T-helper 2 cell treated with Interferon-gamma antibody and Interleukin-4, amounts not matched to agents 100 ng/mL and 5 ng/mL, for 36 hours (primary cell): ENCODE data around the gene ELL2. TPM values are rescaled to one million over a fixed set of nuclear protein-coding genes. Genes with fewer than 3 reads are reported as not detected.

Source experiments
- intact Hi-C: fragments of 100-400 bp; cut with micrococcal nuclease; formaldehyde crosslinking; loops from one replicate; pipeline ENCODE4 v1.15.1; 2023
- total RNA-seq: library from RNA; stranded (reverse); gene quantifications from 2 replicates; pipeline ENCODE4 v1.2.3, GENCODE V29; 2022

Gene ELL2
- total RNA-seq, 1 donor from 2014 or later: 31.7 TPM

- intact Hi-C loops: no loop called here
These were observed 77.7 kb downstream of the ELL2 start for GRCh38 chr5:95884017-95884325.

DNA sequence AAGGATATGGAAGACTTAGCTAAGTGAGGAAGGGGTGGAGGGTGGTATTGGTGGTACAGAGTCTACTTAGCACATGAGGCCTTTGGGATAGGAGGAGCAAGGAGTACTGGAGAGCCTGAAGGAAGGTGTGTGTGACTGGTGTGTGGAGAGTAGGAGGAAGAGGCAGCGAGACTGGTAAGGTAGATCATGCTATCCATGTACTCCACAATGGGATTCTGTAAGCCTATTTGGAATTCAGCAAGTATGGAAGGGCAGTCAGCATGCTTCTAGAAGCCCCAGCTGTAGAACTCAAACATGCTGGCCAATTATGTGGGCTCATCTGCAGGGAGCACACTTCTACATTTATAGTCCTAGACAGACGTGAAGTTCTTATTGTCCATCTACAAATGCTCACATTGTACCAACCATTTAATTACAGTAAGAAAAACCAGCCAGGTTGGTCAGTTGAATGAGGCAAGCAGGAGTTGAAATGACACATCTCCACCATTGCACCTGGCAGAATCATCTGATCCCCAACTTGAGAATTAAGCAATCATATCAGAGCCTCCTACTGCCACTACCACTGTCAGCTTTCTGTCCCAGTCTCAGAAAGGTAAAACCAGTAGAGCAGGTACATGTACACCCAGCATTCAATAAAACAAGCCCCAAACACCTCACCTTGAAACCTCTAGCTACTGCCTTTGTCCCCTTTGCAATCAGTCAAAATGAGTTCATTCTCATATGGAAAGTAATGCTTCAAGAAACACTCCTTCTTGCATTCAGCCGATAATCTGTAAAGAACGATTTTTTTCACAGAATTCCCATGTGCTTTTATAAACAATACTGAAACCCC, 78.2 kb downstream of the ELL2 start:
- intact Hi-C loops: no loop called here

DNA sequence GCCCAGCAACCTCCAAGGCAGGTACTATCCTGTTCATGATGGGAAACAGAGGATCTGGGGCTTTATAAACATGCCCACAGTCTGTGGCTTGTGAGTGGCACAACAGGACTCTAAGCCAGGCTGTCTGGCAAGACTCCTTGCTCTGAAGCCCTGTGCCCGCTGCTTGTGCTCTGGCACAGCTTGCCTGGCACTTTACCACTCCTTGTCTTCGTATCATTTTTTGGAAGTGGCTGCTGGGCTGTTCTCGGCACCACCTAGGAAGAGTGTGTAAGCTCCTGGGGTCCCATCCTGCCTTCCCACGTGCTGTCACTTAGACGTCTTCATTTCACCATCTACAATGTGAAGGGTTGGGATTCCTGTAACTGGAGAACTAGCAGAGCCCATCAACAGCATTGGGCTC, 79.8 kb downstream of the ELL2 start:
- intact Hi-C loops: no loop called here

GRCh38 chr5:95880081-95880926, 81.3 kb downstream of the ELL2 start:
- intact Hi-C loops: no loop called here

GRCh38 chr5:95879661-95880060, 82.0 kb downstream of the ELL2 start:
- intact Hi-C loops: no loop called here

- intact Hi-C loops: no loop called here
These were observed 83.0 kb downstream of the ELL2 start for GRCh38 chr5:95878417-95879323.

GRCh38 chr5:95876782-95877181, 84.9 kb downstream of the ELL2 start:
- intact Hi-C loops: no loop called here

GRCh38 chr5:95874246-95874645, 87.4 kb downstream of the ELL2 start:
- intact Hi-C loops: loop anchor here (5.0 kb wide), 1 partner anchor 788 kb away; the partner anchor contains the start of gene CAST

DNA sequence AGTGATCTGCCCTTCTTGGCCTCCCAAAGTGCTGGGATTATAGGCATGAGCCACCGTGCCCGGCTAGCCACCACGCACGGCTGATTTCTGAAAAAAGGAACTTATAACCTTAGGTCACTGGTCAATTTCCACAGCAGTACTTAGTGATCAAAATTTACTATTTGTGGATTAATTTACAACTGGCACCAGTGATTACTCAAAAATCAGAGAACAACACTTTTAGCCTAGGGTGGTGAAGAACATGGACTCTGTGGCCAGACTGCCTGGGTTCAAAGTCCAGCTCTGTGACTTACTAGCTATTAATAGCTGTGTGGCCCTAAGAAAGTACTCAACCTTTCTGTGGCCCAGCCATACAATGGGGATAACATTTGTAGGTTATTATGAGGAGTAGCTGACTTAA, 88.3 kb downstream of the ELL2 start:
- intact Hi-C loops: loop anchor here (5.0 kb wide), 1 partner anchor 789 kb away; the partner anchor contains the start of gene CAST

DNA sequence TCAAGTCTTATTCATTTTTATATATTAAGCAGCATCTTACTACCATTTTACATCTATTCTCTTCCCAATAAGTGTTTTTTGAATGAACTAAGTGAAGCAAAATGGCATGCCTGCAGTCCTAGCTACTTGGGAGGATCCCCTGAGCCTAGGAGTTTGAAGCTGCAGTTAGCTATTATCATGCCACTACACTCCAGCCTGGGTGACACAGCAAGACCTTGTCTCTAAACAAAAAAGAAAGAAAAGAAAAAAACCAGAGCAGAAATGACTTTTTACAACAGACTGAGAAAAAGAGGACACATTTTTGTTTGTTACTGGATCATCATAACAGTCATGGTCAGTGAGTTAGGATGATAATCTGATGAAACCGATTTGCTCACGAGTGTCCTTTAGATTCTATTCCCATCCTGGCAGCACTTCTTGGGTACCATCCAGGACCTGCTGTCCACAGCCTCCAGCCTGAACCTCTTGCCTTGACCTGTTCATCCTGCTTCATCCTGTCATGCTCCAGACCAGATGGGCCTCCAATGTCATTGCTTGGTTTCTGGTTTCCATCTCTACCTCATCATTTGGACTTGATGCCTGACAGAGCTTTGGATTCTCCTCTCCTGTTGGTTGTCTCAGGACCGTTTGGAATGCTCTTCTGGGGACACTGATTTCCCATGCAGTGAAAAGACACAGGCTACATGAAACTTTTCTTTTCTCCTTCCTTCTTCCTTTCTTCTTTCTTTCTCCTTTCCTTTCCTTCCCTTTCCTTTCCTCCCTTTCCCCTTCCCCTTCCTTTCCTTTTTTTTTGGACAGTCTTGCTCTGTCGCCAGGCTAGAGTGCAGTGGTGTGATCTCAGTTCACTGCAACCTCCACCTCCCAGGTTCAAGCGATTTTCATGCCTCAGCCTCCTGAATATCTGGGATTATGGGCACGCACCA, 89.0 kb downstream of the ELL2 start:
- intact Hi-C loops: loop anchor here (5.0 kb wide), 1 partner anchor 790 kb away; the partner anchor contains the start of gene CAST

DNA sequence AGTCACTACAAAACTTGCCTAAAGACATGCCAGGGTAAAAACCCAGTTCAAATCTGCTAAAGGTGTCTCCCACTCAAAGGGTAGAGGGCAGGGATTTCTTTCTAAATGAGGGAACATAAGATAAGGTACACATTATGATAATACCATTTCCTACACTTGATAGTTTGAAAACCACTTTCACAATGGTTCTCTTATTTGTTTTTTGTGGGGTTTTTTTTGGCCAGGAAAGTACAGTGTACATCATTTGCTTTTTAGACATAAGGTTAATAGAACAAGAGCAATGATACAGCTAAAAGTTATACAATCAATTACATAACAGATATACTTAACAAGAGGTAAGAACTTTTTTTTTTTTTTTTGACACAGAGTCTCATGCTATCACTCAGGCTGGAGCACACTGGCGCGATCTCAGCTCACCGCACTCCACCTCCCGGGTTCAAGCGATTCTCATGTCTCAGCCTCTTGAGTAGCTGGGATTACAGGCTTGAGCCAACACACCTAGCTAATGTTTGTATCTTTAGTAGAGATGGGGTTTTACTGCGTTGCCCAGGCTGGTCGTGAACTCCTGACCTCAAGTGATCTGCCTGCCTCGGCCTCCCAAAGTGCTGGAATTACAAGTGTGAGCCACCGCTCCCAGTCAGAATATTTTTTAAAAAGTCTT, 90.4 kb downstream of the ELL2 start:
- intact Hi-C loops: loop anchor here (5.0 kb wide), 1 partner anchor 791 kb away; the partner anchor contains the start of gene CAST

DNA sequence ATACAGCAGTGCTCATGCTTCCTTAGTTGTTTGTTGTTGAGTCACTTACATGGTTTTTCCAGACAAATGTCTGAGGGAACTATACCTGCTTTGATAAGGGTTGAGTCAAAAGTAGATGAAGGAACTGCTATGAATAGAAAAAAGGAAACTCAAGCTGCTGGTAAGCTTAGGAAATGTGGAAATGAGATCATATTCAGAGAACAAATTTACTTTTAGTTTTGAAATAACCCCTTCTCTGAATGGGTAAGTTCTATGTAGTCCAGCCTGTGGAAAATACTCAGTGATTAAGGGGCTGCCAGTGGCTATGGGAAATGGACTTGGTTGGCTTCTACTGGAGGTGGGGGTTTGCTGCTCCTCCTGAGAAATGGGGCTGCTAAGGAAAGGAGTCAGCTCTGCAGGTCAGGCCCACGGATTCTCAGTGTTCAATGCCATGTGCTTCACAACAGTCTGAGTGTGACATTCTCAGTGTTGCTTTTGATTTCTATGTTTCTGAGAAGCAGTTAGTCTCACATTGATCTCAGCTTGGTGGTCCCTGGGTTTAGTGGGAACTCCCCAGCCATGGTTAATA, 91.5 kb downstream of the ELL2 start:
- intact Hi-C loops: loop anchor here (1.0 to 5.0 kb wide), 2 partner anchors 475 to 792 kb away; partner anchors contain the start of gene CAST

- intact Hi-C loops: loop anchor here (1.0 kb wide), 2 partner anchors 11 to 668 kb away; no protein-coding TSS in a partner anchor
These were observed 92.3 kb downstream of the ELL2 start for GRCh38 chr5:95869173-95869855.

GRCh38 chr5:95868136-95868535, 93.5 kb downstream of the ELL2 start:
- intact Hi-C loops: no loop called here

DNA sequence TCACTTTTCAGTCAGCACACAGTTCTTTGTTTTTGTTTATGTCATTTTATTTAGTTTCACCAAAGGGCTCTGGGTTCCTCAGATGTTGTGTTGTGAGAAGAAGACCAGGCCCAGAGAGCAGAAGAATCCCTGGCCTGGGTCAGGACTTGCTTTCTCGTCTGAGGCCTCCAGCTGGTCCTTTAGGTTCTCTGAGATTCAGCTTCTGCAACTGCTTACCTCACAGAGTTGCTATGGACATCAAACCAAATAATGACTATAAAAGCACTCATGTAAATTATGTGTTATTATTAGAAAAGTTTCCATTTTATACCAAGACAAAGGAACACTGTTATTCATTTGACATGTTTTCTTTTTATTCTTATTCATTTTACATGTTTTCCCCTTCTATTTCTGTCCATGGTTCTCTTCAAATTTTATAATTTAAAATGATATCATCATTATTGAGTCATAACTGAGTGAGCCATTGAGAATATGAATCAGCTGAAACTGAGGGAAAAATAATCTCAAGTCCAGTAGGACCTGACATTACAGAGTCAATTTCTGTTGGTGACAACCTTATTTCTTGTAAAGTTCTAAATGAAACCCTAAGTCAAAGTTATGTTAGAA, 95.1 kb downstream of the ELL2 start:
- intact Hi-C loops: no loop called here

- intact Hi-C loops: loop anchor here (5.0 kb wide), 2 partner anchors 32 to 202 kb away; no protein-coding TSS in a partner anchor
These were observed 96.6 kb downstream of the ELL2 start for GRCh38 chr5:95864944-95865504.

- intact Hi-C loops: loop anchor here (5.0 kb wide), 2 partner anchors 33 to 203 kb away; no protein-coding TSS in a partner anchor
These were observed 97.2 kb downstream of the ELL2 start for GRCh38 chr5:95864456-95864855.

DNA sequence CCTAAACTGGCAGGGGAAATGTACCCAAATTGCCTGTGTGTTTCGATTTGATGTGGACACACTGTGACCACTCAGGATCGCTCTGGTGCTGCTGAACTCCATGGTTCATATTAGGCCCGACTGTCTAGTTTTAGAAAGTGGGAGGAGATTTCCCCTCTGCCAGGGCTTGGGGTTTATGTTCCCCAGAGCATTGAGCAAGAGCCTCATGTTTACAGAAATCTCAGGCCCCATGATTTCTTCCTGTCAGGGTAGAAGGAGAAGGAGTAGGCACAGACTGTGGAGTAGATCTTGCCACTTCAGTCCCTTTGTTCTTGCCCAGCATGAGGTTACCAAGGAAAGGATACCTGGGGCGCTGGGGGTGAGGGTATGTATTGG, 98.3 kb downstream of the ELL2 start:
- intact Hi-C loops: loop anchor here (5.0 kb wide), 2 partner anchors 34 to 204 kb away; no protein-coding TSS in a partner anchor
